OCI-M1 (cell line): Measurements from ENCODE around the gene TMEM204.

ENCODE experiments used
- DNase-seq: peaks from one replicate; lab custom pipeline; 2025; lab: John Stamatoyannopoulos, UW

Gene TMEM204

GRCh38 chr16:1499756-1500464, 33.6 kb upstream of the TMEM204 start:
- DNase-seq: no peak

- DNase-seq: no peak
These were observed 32.9 kb upstream of the TMEM204 start for GRCh38 chr16:1500465-1501150.

GRCh38 chr16:1501630-1502029, 31.8 kb upstream of the TMEM204 start:
- no peak for DNase-seq

- DNase-seq: no peak
These were observed 31.1 kb upstream of the TMEM204 start for GRCh38 chr16:1502092-1503004.

- no peak for DNase-seq
These were observed 30.1 kb upstream of the TMEM204 start for GRCh38 chr16:1503110-1503955.

- no peak for DNase-seq
These were observed 28.2 kb upstream of the TMEM204 start for GRCh38 chr16:1505073-1505844.

- DNase-seq: no peak
These were observed 27.6 kb upstream of the TMEM204 start for GRCh38 chr16:1505912-1506311.

GRCh38 chr16:1506494-1507213, 26.8 kb upstream of the TMEM204 start:
- DNase-seq: no peak

- DNase-seq: no peak
These were observed 24.8 kb upstream of the TMEM204 start for GRCh38 chr16:1508494-1509187.

- DNase-seq: no peak
These were observed 23.9 kb upstream of the TMEM204 start for GRCh38 chr16:1509307-1510221.

- no peak for DNase-seq
These were observed 23.2 kb upstream of the TMEM204 start for GRCh38 chr16:1510272-1510671.

GRCh38 chr16:1510941-1511351, 22.5 kb upstream of the TMEM204 start:
- DNase-seq: no peak

GRCh38 chr16:1511662-1512569, 21.6 kb upstream of the TMEM204 start:
- DNase-seq: no peak

GRCh38 chr16:1512774-1513173, 20.7 kb upstream of the TMEM204 start:
- DNase-seq: no peak

- DNase-seq: no peak
These were observed 19.0 kb upstream of the TMEM204 start for GRCh38 chr16:1514507-1514906.

- DNase-seq: no peak
These were observed 14.8 kb upstream of the TMEM204 start for GRCh38 chr16:1518626-1519135.

- DNase-seq: no peak
These were observed 13.6 kb upstream of the TMEM204 start for GRCh38 chr16:1519831-1520230.
